ENCODE measurements around the gene ACBD4. TPM values are rescaled to one million over a fixed set of nuclear protein-coding genes. Genes with fewer than 3 reads are reported as not detected.

The ACBD4 gene
- polyA plus RNA-seq, 1 experiment: 4.0 TPM

DNA sequence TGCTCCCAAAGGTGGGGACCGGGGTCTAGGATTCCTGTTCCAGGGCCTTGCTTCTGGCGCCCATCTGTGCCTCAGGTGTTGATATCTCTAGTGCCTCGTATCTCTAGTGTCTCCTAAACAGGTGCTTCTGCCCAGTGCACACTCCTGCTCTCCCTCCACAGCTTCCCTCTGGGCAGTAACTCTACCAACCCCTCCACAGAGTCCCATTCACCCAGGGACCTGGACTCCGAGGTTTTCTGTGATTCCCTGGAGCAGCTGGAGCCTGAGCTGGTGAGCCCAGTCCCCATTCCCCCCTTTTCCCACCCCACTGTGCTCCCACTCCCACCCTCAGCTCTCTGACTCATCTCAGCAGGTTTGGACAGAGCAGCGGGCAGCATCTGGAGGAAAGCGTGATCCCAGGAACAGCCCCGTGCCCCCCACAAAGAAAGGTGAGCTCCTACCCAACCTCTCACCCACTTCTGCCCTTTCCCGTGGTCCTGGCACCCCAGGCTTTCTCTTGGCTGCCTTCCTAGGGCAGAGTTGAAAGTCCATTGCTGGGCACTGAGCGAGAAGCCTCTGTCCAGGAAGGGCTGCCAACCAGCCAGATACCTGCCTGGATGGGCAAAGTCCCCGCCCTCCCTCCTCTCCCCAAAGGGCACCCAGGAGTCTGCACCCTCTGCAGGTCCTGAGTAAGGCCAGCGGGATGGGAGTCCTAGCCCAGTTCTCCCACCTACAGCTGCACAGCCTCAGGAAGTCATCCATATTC is 2.2 kb downstream of the ACBD4 start:
- no peaks in the 10 kb centered on the region for H3K27me3 ChIP-seq (ENCODE audit: control insufficient read depth, insufficient read depth, low read length)
- ChIA-PET POLR2A (interaction anchor here (0.6 to 1.3 kb wide), 2 partner anchors 11 to 49 kb away, joined by 3 to 4 read pairs; partner anchors contain the start of gene HEXIM1), CTCF (interaction anchor here (0.6 to 7.0 kb wide), 2 partner anchors 59 to 71 kb away, joined by 5 to 420 read pairs; no protein-coding TSS in a partner anchor)
- no peak overlapping the region for H3K27ac ChIP-seq (ENCODE audit: low read depth, low read length)
- DNase-seq (ENCODE audit: low read depth, low spot score): no peak
- no peak overlapping the region for H3K4me3 ChIP-seq (ENCODE audit: low read depth, low read length)
- no peak for TF ChIP-seq CTCF (IDR thresholded peaks at IDR 0.05; ENCODE audit: low read depth, low read length)
- no peaks in the 10 kb centered on the region; the same call in 1 of the 2 replicates for H3K9me3 ChIP-seq (ENCODE audit: control insufficient read depth, insufficient read depth, low read length)

GRCh38 chr17:45138911-45139532 is 3.5 kb downstream of the ACBD4 start:
- Histone ChIP-seq H3K27me3 (ENCODE audit: control insufficient read depth, insufficient read depth, low read length) (no peaks in the 10 kb centered on the region), H3K9me3 (ENCODE audit: control insufficient read depth, insufficient read depth, low read length) (no peaks in the 10 kb centered on the region; the same call in 1 of the 2 replicates), H3K4me3 (ENCODE audit: low read depth, low read length) (no peak overlapping the region), H3K27ac (ENCODE audit: low read depth, low read length) (no peak overlapping the region)
- CTCF ChIA-PET: interaction anchor here (7.0 kb wide), 1 partner anchor 58 kb away, joined by 420 read pairs; no protein-coding TSS in a partner anchor
- TF ChIP-seq CTCF (IDR thresholded peaks at IDR 0.05; ENCODE audit: low read depth, low read length): no peak
- POLR2A ChIA-PET: interaction anchor here (0.5 to 2.5 kb wide), 2 partner anchors 10 to 14 kb away, joined by 4 to 25 read pairs; partner anchors contain the start of gene HEXIM1
- DNase-seq (ENCODE audit: low read depth, low spot score): no peak

DNA sequence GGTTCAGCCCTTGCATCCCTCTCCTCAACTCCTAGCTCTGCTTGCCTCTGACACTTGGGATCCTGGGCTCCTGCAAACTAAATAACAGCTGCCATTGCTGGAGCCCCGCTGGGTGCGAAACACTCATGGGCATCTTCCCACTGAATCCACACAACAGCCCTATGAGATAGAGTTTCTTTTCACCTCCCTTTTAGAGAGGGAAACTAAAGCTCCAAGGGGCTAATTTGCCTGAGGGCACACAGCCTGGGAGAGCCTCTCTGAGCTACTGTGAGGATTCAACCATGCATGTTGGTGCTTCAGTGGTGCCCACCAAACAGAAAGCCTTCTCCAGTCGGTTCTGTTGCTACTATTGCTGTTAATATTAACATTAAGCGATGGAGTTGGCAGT is 4.0 kb downstream of the ACBD4 start:
- Histone ChIP-seq H3K27me3 (ENCODE audit: control insufficient read depth, insufficient read depth, low read length) (no peaks in the 10 kb centered on the region), H3K27ac (ENCODE audit: low read depth, low read length) (peak overlapping the region; percentile 31), H3K4me3 (ENCODE audit: low read depth, low read length) (no peak overlapping the region), H3K9me3 (ENCODE audit: control insufficient read depth, insufficient read depth, low read length) (no peaks in the 10 kb centered on the region; the same call in 1 of the 2 replicates)
- CTCF ChIA-PET: interaction anchor here (7.0 kb wide), 1 partner anchor 57 kb away, joined by 420 read pairs; no protein-coding TSS in a partner anchor
- no peak for DNase-seq (ENCODE audit: low read depth, low spot score)
- POLR2A ChIA-PET: interaction anchor here (0.5 to 2.5 kb wide), 3 partner anchors 9 to 56 kb away, joined by 4 to 25 read pairs (median 6); partner anchors contain the start of gene HEXIM1
- no peak for TF ChIP-seq CTCF (IDR thresholded peaks at IDR 0.05; ENCODE audit: low read depth, low read length)

DNA sequence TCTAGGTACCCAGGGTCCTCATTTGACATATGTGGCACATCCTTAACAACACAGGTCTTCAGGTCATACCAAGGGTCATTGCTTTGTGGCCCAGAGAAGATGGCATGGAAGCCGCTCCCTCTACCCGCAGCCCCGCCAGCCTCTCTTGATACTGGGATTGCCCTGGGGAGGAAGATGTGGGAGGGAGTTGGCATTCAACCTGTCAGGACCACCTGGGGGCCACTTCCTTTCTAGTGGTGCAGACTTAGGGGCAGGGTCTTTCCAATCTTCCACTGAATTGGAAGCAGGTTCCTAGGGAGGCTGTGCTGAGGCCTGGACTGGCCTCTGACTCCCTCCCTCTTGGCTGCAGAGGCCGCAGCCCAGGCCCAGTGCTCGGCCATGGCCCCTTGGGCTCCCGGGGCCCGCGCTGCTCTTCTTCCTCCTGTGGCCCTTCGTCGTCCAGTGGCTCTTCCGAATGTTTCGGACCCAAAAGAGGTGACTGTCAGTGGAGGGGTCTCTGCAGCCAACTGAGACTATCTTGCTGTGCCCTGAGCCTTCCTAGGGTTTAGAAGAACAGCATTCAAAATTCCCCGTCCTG is 7.7 kb downstream of the ACBD4 start:
- CTCF ChIA-PET: interaction anchor here (1.7 kb wide), 2 partner anchors 8 to 54 kb away, joined by 12 to 35 read pairs; partner anchors contain the start of gene ACBD4
- no peak for TF ChIP-seq CTCF (IDR thresholded peaks at IDR 0.05; ENCODE audit: low read depth, low read length)
- H3K27ac ChIP-seq (ENCODE audit: low read depth, low read length): peak overlapping the region; percentile 93
- H3K27me3 ChIP-seq (ENCODE audit: control insufficient read depth, insufficient read depth, low read length): no peaks in the 10 kb centered on the region
- no peaks in the 10 kb centered on the region; the same call in 1 of the 2 replicates for H3K9me3 ChIP-seq (ENCODE audit: control insufficient read depth, insufficient read depth, low read length)
- no peak for DNase-seq (ENCODE audit: low read depth, low spot score)
- POLR2A ChIA-PET: interaction anchor here (0.7 to 1.6 kb wide), 4 partner anchors 8 to 30 kb away, joined by 3 to 10 read pairs (median 8); partner anchors contain the start of gene ACBD4
- H3K4me3 ChIP-seq (ENCODE audit: low read depth, low read length): no peak overlapping the region

Data from AG04450 (cell line).